ENCODE results near the gene LPCAT4. TPM values are rescaled to one million over a fixed set of nuclear protein-coding genes. Genes with fewer than 3 reads are reported as not detected.
A peak's percentile ranks its signal among the peaks of the same experiment; 100 is the strongest.
"Not testable (repeated sequence)": the region's sequence is repeated elsewhere in the genome, so short reads cannot be mapped to it uniquely, and the experiment has no call there.

The LPCAT4 gene
- total RNA-seq, 4 donors from 2014 or later: 7.5 to 14.9 (median 11.5) TPM

- Histone ChIP-seq H3K27me3 (no peaks in the 10 kb centered on the region), H3K4me3 (peak within 1 kb of the TSS; percentile 64 to 87 (median 74)), H3K27ac (replicated peaks in 1 of 4) (peak within 1 kb of the TSS; percentile 88 to 90 (median 89)), H3K4me1 (peaks cover 18 to 29% (median 23%) of the 10 kb centered on the region in 4 donors), H3K9me3 (no peaks in the 10 kb centered on the region), H3K36me3 (peaks cover 0 to 30% (median 7%) of the 10 kb centered on the region in 4 donors)
- intact Hi-C loops (cut with DNase I): loop anchor here (1.0 to 10.0 kb wide), 3 partner anchors 24 to 242 kb away; partner anchors contain the start of genes GOLGA8B and LPCAT4
- 1% methylated on average over 37 of the region's 38 CpGs for WGBS
- peak; percentile 67 for TF ChIP-seq POLR2A (IDR thresholded peaks at IDR 0.05; ENCODE audit: low read depth)
- peak; percentile 84 to 97 (median 92) for TF ChIP-seq CTCF (IDR thresholded peaks at IDR 0.05)
- TF ChIP-seq EP300 (IDR thresholded peaks at IDR 0.05): no peak
- peak; percentile 94 to 95 for TF ChIP-seq POLR2AphosphoS5 (IDR thresholded peaks at IDR 0.05)
- peak; percentile 97 for DNase-seq (ENCODE audit: extremely low spot score)
Observed at GRCh38 chr15:34342737-34343575, 24.0 kb downstream of the LPCAT4 start, which contains the start of the genes NOP10 and NUTM1. TSS of gene NOP10 (minus strand) at chr15:34343136. CDS start at chr15:34343073, 63 bp downstream. TSS of gene NUTM1 (plus strand) at chr15:34343315. CDS start at chr15:34343697, 382 bp downstream.

- WGBS: 44% methylated on average over 26 of the region's 26 CpGs
Observed at GRCh38 chr15:34342213-34342736, 24.7 kb downstream of the LPCAT4 start.

GRCh38 chr15:34341381-34342212 lies 25.4 kb downstream of the LPCAT4 start:
- no peak for DNase-seq (ENCODE audit: extremely low spot score)
- H3K4me1 ChIP-seq: peaks cover 24 to 36% (median 28%) of the 10 kb centered on the region in 4 donors
- peaks cover 0 to 30% (median 7%) of the 10 kb centered on the region in 4 donors for H3K36me3 ChIP-seq
- no peaks in the 10 kb centered on the region for H3K9me3 ChIP-seq
- peak overlapping the region; percentile 64 to 87 (median 74) for H3K4me3 ChIP-seq
- H3K27me3 ChIP-seq: no peaks in the 10 kb centered on the region
- intact Hi-C loops (cut with DNase I): loop anchor here (5.0 to 10.0 kb wide), 2 partner anchors 119 to 243 kb away; partner anchors contain the start of gene GOLGA8B
- TF ChIP-seq CTCF (IDR thresholded peaks at IDR 0.05): no peak
- TF ChIP-seq EP300 (IDR thresholded peaks at IDR 0.05): no peak
- no peak for TF ChIP-seq POLR2AphosphoS5 (IDR thresholded peaks at IDR 0.05)
- TF ChIP-seq POLR2A (IDR thresholded peaks at IDR 0.05; ENCODE audit: low read depth): no peak
- H3K27ac ChIP-seq (replicated peaks in 1 of 4): peak overlapping the region in 1 of 4 donors; percentile 90
- WGBS: 94% methylated on average over 15 of the region's 15 CpGs

More at GRCh38 chr15:34342213-34342736, 24.7 kb downstream of the LPCAT4 start:
- Histone ChIP-seq H3K36me3 (peaks cover 0 to 30% (median 7%) of the 10 kb centered on the region in 4 donors), H3K27ac (replicated peaks in 1 of 4) (peak overlapping the region; percentile 88 to 90 (median 89)), H3K4me3 (peak overlapping the region; percentile 64 to 87 (median 74)), H3K4me1 (peaks cover 18 to 29% (median 23%) of the 10 kb centered on the region in 4 donors)
- H3K27me3 ChIP-seq; H3K9me3 ChIP-seq; DNase-seq (ENCODE audit: extremely low spot score): not testable (repeated sequence)
- intact Hi-C loops (cut with DNase I): loop anchor here (5.0 to 10.0 kb wide), 2 partner anchors 120 to 243 kb away; partner anchors contain the start of gene GOLGA8B

- Histone ChIP-seq H3K36me3 (peaks cover 0 to 30% (median 7%) of the 10 kb centered on the region in 4 donors), H3K9me3 (no peaks in the 10 kb centered on the region), H3K4me1 (peaks cover 36 to 51% (median 43%) of the 10 kb centered on the region in 4 donors), H3K4me3 (no peak overlapping the region), H3K27ac (replicated peaks in 1 of 4) (no peak overlapping the region), H3K27me3 (no peaks in the 10 kb centered on the region)
- DNase-seq (ENCODE audit: extremely low spot score): no peak
- no peak for TF ChIP-seq POLR2A (IDR thresholded peaks at IDR 0.05; ENCODE audit: low read depth)
- TF ChIP-seq CTCF (IDR thresholded peaks at IDR 0.05): no peak
- no peak for TF ChIP-seq POLR2AphosphoS5 (IDR thresholded peaks at IDR 0.05)
- no peak for TF ChIP-seq EP300 (IDR thresholded peaks at IDR 0.05)
- WGBS: 95% methylated on average over 3 of the region's 3 CpGs
- intact Hi-C loops (cut with DNase I): loop anchor here (5.0 to 10.0 kb wide), 3 partner anchors 118 to 245 kb away; partner anchors contain the start of genes EMC7, GOLGA8B and PGBD4
Observed at GRCh38 chr15:34339946-34340345, 27.1 kb downstream of the LPCAT4 start.
